Erythroblast (primary cell): Measurements from ENCODE around the gene HECTD2.

Source experiments
- DNase-seq, 2 experiments: peaks; one replicate each; lab custom pipeline; 2025; lab: John Stamatoyannopoulos, UW
- GATA1 ChIP-seq: IDR thresholded peaks from 2 replicates; pipeline ENCODE4 v1.6.1; 2011; ENCODE audit warnings: low read depth, mild to moderate bottlenecking, control low read depth, low read length, moderate library complexity
- POLR2A ChIP-seq: IDR thresholded peaks from 2 replicates; pipeline ENCODE4 v1.6.1; 2011; ENCODE audit warnings: mild to moderate bottlenecking, low read length

The HECTD2 gene

DNA sequence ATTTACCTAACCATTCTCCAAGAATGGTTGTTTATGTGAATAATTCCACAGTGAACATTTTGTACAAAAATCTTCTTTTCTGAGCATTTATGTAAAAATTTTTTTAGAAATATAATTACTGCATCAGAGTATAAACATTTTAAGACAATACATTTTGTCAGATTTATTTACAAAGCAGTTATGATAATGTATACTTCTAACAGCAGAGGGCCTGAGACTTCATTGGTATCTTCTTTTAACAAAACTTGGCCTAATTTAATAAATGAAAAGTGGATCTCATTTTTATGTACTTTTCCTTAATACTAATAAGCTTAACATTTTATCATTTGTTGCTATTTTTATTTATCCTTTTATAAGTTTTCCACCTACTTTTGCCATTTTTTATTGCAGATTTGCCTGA is 69.4 kb downstream of the HECTD2 start:
- TF ChIP-seq GATA1 (no peak), POLR2A (no peak)
- no peak for DNase-seq

DNA sequence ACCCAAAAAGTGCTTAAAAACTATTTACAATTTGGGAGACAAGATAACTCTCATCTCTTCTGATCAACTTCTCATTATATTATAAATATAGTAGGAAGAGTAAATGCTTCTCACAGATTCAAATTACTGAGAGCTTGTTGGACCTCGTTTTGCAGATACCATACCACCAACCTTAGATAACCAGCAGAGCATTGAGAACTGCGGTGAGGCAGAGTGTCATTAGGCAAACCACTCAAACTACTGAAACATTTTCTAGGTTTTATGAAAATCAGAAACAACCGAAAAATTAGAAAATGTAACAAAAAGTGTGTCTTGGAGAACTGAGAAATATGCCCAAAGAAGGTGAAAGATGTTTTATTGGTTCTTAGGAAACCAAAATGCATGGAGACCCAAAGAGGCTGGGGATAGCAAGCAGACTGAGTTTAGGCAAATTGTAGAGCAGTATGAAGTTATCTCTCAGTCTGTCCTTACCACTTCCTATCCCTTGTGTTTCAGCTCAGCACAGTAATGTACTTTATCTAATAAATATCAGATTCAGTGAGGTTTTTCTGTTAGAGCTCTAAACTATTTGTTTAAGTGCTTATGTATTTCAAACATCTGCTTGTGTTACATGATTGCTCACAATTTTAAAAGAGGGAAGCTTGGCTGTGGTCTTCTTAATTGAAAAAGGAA is 77.9 kb downstream of the HECTD2 start:
- TF ChIP-seq POLR2A (no peak), GATA1 (no peak)
- no peak for DNase-seq

DNA sequence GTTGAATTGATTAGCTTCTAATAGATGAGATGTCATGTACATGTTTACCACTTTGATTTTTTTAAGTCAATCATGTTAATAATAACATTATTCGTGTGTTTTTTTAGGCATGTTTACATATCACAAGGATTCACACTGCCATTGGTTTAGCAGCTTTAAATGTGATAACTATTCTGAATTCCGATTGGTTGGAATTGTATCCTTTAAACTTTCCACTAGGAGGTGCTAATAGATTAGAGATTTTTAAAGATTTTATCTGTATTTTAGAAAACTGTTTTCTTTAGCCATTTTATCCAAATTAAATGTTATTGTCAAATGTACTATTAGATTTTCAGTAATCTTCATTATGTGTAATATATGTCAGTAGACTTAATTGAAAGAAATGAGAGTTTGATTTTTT is 83.2 kb downstream of the HECTD2 start:
- TF ChIP-seq POLR2A (no peak), GATA1 (no peak)

DNA sequence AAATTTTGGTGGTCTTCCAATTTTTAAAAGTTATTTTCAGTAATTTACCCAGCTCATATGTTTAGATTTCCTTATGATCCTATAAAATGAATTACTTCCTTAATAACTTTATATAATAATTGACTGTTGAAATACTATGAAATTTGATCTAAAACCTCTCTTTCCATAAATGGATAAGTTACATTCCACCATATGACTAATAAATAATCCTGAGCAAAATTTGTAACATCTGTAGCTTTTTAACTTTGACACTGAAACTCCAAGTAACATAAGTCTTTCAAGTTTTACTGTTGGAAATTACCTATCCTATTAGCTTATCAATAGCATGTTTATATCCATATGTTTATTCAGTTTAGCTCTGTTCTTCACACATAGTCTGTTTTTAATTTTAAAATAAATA is 85.3 kb downstream of the HECTD2 start:
- no peak for DNase-seq
- TF ChIP-seq GATA1, result no peak
- TF ChIP-seq POLR2A, result no peak

More for the DNA sequence above, 83.2 kb downstream of the HECTD2 start:
- DNase-seq, result peak; percentile 17 to 18

DNA sequence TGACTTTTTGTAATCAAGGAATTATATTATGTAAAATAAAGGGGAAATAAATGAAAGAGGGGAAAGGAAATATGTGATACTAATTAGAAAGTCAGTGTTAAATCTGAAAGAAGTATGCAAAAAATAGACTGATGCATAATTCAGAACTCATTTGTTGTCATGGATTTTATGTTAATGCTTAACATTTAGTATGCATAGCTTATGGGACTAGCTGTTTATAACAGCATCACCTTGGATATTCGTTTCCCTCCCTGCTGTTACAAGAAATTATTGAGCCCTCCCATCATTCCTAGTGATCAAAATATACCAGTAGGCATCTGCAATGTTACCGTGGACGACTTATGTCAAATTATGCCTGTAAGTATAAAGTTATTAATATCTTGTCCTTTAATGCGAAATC is 85.9 kb downstream of the HECTD2 start:
- DNase-seq, result no peak
- TF ChIP-seq GATA1, result no peak
- no peak for TF ChIP-seq POLR2A

DNA sequence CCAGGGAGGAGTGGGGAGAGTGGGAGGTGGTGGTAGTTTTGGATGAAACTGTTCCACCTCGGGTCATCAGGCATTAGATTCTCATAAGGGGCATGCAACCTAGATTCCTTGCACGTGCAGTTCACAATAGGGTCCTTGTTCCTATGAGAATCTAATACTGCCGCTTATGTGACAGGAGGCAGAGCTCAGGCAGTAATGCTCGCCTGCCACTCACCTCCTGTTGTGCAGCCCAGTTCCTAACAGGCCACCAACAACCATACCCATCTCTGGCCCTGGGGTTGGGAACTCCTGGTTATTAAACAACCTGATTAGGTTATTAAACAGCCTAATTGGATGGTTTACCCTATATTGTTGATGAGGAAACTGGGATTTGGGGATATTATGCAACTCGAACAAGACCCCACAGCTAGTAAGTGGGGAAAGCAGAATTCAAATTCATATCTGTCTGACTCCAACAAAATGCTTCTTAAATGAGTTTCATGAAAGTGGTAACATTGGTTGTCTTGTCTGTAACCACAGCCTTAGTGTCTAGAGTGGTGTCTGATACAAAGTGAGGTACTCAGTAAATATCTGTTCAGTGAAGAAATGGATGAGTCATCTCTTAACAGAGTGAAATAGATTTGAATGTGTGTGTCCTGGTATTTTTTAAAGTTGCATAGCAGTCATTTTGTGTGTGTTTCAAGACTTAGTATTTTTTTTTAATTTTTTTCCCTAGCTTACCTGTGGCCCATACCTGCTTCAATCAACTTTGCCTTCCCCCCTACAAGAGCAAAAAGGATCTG is 101.6 kb downstream of the HECTD2 start:
- TF ChIP-seq GATA1, result no peak
- no peak for TF ChIP-seq POLR2A

DNA sequence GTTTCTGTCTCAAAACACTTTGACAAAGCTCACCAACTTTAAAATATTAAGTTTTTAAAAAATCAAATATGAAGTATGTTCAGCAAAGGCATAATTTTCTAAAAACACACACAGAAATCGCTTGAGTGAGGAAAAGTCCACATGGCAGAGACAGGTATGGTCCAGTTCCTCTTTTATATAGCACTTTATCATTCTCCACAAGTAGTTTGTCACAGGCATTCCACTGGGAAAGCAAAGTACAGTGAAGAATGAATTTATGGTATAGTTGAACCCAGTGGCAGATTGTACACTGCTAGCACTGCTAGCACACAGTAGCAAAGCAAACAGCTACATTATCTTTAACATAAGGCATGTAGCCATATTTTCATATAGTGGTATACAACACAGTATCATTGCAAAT is 102.3 kb downstream of the HECTD2 start:
- no peak for DNase-seq
- TF ChIP-seq POLR2A (no peak), GATA1 (no peak)

More for the DNA sequence above, 101.6 kb downstream of the HECTD2 start:
- no peak for DNase-seq

DNA sequence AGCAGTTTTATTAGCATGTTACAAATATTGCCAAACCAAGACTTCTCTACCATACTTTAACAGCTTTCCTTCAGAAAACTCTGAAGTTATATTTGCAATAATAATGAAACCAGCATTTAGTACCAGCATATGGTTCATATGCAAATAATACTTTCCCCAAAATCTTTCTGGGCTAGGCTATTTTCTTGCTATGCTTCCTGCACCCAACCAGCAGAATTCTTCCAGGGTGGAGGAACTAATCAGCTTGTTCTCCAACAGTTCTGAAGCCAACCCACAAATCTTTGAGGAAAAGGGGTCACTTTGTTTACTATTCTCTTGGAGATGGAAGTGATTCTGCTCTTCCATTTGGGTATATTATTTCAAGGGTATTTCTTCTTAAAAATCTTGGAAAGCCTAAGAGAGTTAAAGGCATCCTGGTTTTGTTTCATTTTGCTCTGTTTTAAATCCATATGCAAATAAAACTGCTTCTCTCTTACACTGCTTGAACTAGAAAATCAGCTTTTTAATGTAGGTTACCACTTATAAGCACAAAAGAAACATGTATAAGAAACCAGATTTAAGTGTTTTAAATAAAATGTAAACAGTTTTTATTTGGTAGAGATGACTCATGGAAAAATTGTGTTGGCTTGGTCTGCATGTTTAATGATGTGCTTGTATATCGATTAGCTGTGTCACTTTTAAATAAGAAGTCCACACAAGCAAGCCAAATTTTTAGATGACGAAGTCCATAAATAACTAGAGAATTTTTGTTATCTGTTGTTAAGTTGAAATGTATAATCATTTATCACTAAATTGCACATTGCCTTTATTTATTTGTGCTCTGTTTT is 103.7 kb downstream of the HECTD2 start:
- no peak for TF ChIP-seq POLR2A
- TF ChIP-seq GATA1, result no peak
- no peak for DNase-seq

DNA sequence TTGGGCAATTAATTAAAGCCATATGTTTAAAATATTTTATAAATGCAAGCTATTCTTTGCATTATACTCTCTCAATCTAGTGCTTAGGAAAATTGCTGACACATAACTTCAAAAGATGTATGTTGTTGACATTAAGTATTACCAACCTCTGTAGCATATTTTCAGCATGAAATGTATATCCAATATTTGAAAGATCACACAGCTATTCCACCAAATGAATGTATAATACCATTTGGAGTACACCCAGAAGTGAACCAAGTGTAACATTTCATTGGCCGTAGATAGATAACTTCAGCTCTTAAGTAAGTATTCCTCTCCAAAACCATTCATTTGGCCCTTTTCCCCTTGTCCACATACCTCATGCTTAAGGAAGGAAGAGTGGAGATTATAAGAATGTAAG is 104.6 kb downstream of the HECTD2 start:
- TF ChIP-seq GATA1 (no peak), POLR2A (no peak)
- DNase-seq, result no peak

DNA sequence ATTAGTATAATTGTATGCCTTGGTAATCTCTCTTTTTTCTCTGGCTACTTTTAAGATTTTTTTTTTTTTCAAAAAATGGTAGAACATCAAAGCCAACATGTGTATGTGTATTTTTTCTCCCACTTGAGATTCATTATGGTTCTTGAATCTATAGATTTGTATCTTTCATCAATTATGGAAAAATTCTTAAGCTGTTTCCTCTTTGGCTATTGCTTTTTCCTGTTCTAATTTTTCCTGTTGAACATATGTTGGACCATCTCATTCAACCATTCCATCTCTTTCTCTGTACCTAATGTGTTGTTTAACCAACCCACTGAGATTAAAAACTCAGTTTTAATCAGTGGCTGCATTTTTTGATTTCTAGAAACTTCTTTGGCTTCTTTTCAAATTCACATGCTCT is 107.2 kb downstream of the HECTD2 start:
- TF ChIP-seq POLR2A (no peak), GATA1 (no peak)
- DNase-seq, result no peak

DNA sequence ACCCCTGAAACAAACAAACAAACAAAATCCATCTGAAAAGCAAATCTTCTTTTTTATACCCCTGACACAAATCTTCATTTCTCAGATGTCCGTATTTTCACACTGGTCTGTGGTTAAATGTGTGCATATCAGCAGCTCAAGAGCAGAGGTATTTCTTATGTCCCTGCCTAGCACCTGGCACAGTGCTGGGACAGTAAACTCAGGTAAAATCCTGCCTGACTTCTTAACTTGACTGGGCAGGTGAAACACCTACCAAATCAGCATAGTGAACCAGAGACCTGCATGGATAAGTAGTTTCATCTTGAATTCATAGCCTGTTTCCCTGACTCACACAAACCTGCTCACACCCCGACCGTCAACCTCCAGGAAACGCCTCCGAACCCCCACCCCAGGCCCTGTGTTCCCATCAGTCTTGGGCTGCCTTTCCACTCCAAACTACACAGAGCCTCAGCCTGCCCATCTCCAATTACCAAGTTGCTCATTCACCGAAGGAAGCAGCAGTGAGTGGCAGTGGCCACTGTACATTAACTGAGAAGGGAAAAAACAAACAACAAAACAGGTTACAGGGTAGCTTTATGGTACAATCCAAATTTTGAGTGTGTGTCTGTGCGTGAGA is 109.9 kb downstream of the HECTD2 start:
- DNase-seq, result no peak
- no peak for TF ChIP-seq GATA1
- TF ChIP-seq POLR2A, result no peak

DNA sequence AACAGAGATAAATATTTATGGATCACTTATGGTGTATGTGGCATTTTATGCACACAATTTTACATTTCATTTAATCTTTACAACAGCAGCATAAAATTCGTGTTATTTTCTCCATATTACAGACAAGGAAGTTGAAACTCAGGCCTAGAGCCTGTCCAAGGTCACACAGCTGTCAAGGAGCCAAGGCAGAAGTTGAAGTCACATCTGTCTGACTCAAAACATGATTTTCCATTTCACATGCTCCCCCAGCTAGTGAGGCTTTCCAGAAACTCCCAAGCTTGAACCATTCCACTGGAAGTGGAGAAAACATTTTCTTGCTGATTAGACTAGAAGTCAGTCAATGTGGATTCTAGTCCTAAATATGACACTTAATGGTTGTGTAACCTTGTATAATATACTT is 110.5 kb downstream of the HECTD2 start:
- no peak for TF ChIP-seq GATA1
- TF ChIP-seq POLR2A, result no peak
- no peak for DNase-seq

DNA sequence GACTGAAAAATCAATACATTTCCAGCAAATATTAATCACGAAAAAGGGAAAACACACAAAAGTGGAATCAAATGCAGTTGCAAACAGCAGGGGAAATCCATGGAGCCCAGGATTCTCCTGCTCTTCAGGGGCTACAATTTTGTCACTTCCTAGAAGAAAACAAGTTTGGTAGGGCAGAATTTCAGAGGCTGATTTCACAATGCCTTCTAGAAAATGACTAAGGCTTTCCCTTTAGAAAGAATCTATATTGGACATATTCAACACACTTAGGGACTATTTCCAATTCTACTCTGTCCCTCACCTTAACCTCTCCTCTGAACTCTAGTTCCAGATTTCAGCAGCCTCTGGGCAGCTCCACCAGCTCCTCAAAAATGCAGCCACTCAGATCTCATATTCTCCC is 111.3 kb downstream of the HECTD2 start:
- no peak for DNase-seq
- TF ChIP-seq POLR2A (no peak), GATA1 (no peak)
